ENCODE measurements around the gene NSMF. TPM values are rescaled to one million over a fixed set of nuclear protein-coding genes. Genes with fewer than 3 reads are reported as not detected.
A peak's percentile ranks its signal among the peaks of the same experiment; 100 is the strongest.
"Not testable (repeated sequence)": the region's sequence is repeated elsewhere in the genome, so short reads cannot be mapped to it uniquely, and the experiment has no call there.

The NSMF gene
- polyA plus RNA-seq, 1 donor from 2014 or later = 3.4 TPM

- H3K27me3 Mint-ChIP-seq = no peaks in the 10 kb centered on the region
- no peaks in the 10 kb centered on the region for H3K9me3 Mint-ChIP-seq
- no peak overlapping the region for H3K27ac Mint-ChIP-seq
- H3K4me1 Mint-ChIP-seq = peaks cover 0 to 5% (median 3%) of the 10 kb centered on the region in 3 donors
- peak overlapping the region in 1 of 4 donors; percentile 32 for H3K4me3 Mint-ChIP-seq
- peaks cover 2% of the 10 kb centered on the region for H3K36me3 Mint-ChIP-seq
These were observed 42.5 kb downstream of the NSMF start for GRCh38 chr9:137416563-137417151.

- no peaks in the 10 kb centered on the region for H3K9me3 Mint-ChIP-seq
- peaks cover 0 to 5% (median 3%) of the 10 kb centered on the region in 3 donors for H3K4me1 Mint-ChIP-seq
- no peaks in the 10 kb centered on the region for H3K27me3 Mint-ChIP-seq
- peak overlapping the region in 1 of 4 donors; percentile 50 for H3K4me3 Mint-ChIP-seq
- H3K27ac Mint-ChIP-seq = no peak overlapping the region
- H3K36me3 Mint-ChIP-seq = peaks cover 2% of the 10 kb centered on the region
These were observed 43.0 kb downstream of the NSMF start for GRCh38 chr9:137416006-137416562.

GRCh38 chr9:137415451-137415850, 43.7 kb downstream of the NSMF start:
- peaks cover 2% of the 10 kb centered on the region for H3K36me3 Mint-ChIP-seq
- H3K27ac Mint-ChIP-seq = no peak overlapping the region
- no peaks in the 10 kb centered on the region for H3K27me3 Mint-ChIP-seq
- no peaks in the 10 kb centered on the region for H3K9me3 Mint-ChIP-seq
- H3K4me1 Mint-ChIP-seq = peaks cover 0 to 6% (median 3%) of the 10 kb centered on the region in 3 donors
- H3K4me3 Mint-ChIP-seq = peak overlapping the region in 1 of 4 donors; percentile 50

- Mint-ChIP-seq H3K4me3 (peak overlapping the region in 1 of 4 donors; percentile 54), H3K36me3 (peaks cover 5% of the 10 kb centered on the region), H3K27me3 (peaks cover 3% of the 10 kb centered on the region), H3K4me1 (peaks cover 0 to 8% (median 5%) of the 10 kb centered on the region in 3 donors), H3K9me3 (no peaks in the 10 kb centered on the region), H3K27ac (no peak overlapping the region)
These were observed 46.7 kb downstream of the NSMF start for GRCh38 chr9:137412431-137412830.

GRCh38 chr9:137411645-137412380, 47.3 kb downstream of the NSMF start:
- H3K4me3 Mint-ChIP-seq = peak overlapping the region in 1 of 4 donors; percentile 54

GRCh38 chr9:137411260-137411644, 47.9 kb downstream of the NSMF start:
- no peak overlapping the region for H3K4me3 Mint-ChIP-seq
- peaks cover 0 to 8% (median 5%) of the 10 kb centered on the region in 3 donors for H3K4me1 Mint-ChIP-seq
- peaks cover 3% of the 10 kb centered on the region for H3K27me3 Mint-ChIP-seq
- H3K27ac Mint-ChIP-seq = no peak overlapping the region
- H3K9me3 Mint-ChIP-seq = no peaks in the 10 kb centered on the region
- peaks cover 5% of the 10 kb centered on the region for H3K36me3 Mint-ChIP-seq

More at GRCh38 chr9:137411645-137412380, 47.3 kb downstream of the NSMF start:
- H3K27me3 Mint-ChIP-seq = peaks cover 3% of the 10 kb centered on the region
- peaks cover 0 to 8% (median 5%) of the 10 kb centered on the region in 3 donors for H3K4me1 Mint-ChIP-seq
- H3K36me3 Mint-ChIP-seq = peaks cover 5% of the 10 kb centered on the region
- no peak overlapping the region for H3K27ac Mint-ChIP-seq
- H3K9me3 Mint-ChIP-seq = no peaks in the 10 kb centered on the region

GRCh38 chr9:137410891-137411249, 48.3 kb downstream of the NSMF start:
- H3K36me3 Mint-ChIP-seq = peaks cover 5% of the 10 kb centered on the region
- H3K27ac Mint-ChIP-seq = no peak overlapping the region
- peaks cover 3% of the 10 kb centered on the region for H3K27me3 Mint-ChIP-seq
- no peaks in the 10 kb centered on the region for H3K9me3 Mint-ChIP-seq
- no peak overlapping the region for H3K4me3 Mint-ChIP-seq
- H3K4me1 Mint-ChIP-seq = peaks cover 0 to 8% (median 5%) of the 10 kb centered on the region in 3 donors

GRCh38 chr9:137410236-137410890, 48.8 kb downstream of the NSMF start:
- H3K4me1 Mint-ChIP-seq, H3K27ac Mint-ChIP-seq, H3K27me3 Mint-ChIP-seq, H3K36me3 Mint-ChIP-seq, H3K9me3 Mint-ChIP-seq, H3K4me3 Mint-ChIP-seq: not testable (repeated sequence)

GRCh38 chr9:137409515-137409914, 49.6 kb downstream of the NSMF start:
- Mint-ChIP-seq H3K27me3 (peaks cover 3% of the 10 kb centered on the region), H3K4me1 (peaks cover 0 to 8% (median 7%) of the 10 kb centered on the region in 3 donors), H3K27ac (no peak overlapping the region), H3K36me3 (peaks cover 3% of the 10 kb centered on the region), H3K4me3 (no peak overlapping the region), H3K9me3 (no peaks in the 10 kb centered on the region)

GRCh38 chr9:137408651-137409405, 50.3 kb downstream of the NSMF start:
- Mint-ChIP-seq H3K9me3 (no peaks in the 10 kb centered on the region), H3K4me1 (peaks cover 0 to 5% (median 5%) of the 10 kb centered on the region in 3 donors), H3K36me3 (peaks cover 3% of the 10 kb centered on the region), H3K27me3 (peaks cover 3% of the 10 kb centered on the region), H3K27ac (no peak overlapping the region), H3K4me3 (no peak overlapping the region)

GRCh38 chr9:137407590-137408300, 51.4 kb downstream of the NSMF start:
- Mint-ChIP-seq H3K27ac (peak overlapping the region in 1 of 3 donors; percentile 16), H3K4me3 (peak overlapping the region in 2 of 4 donors; percentile 45 to 75), H3K4me1 (peaks cover under 1 to 5% (median 3%) of the 10 kb centered on the region in 3 donors), H3K9me3 (no peaks in the 10 kb centered on the region), H3K36me3 (peaks cover 4% of the 10 kb centered on the region), H3K27me3 (peaks cover 3% of the 10 kb centered on the region)

GRCh38 chr9:137406876-137407589, 52.1 kb downstream of the NSMF start:
- peak overlapping the region in 1 of 4 donors; percentile 45 for H3K4me3 Mint-ChIP-seq
- peaks cover 7% of the 10 kb centered on the region for H3K36me3 Mint-ChIP-seq
- no peak overlapping the region for H3K27ac Mint-ChIP-seq
- H3K27me3 Mint-ChIP-seq = peaks cover 3% of the 10 kb centered on the region
- peaks cover 5 to 7% (median 7%) of the 10 kb centered on the region in 3 donors for H3K4me1 Mint-ChIP-seq
- peaks cover 0 to 5% (median 0%) of the 10 kb centered on the region in 3 donors for H3K9me3 Mint-ChIP-seq

- Mint-ChIP-seq H3K27ac (no peak overlapping the region), H3K27me3 (peaks cover 3% of the 10 kb centered on the region), H3K4me3 (peak overlapping the region in 2 of 4 donors; percentile 17 to 34), H3K9me3 (peaks cover 0 to 5% (median 2%) of the 10 kb centered on the region in 3 donors), H3K36me3 (peaks cover 7% of the 10 kb centered on the region), H3K4me1 (peaks cover 5 to 7% (median 7%) of the 10 kb centered on the region in 3 donors)
These were observed 52.9 kb downstream of the NSMF start for GRCh38 chr9:137406085-137406760.
